HG03025 (cell line): ENCODE data around the gene GADL1.

Source experiments
- ATAC-seq: cut with Tn5 transposase; IDR thresholded peaks from one replicate; pipeline ENCODE4 v1.9.1; 2021; ENCODE audit warnings: mild to moderate bottlenecking, moderate library complexity; ENCODE audit not compliant: unreplicated experiment, low FRiP score

Gene GADL1

GRCh38 chr3:30894521-30895251 lies at the start of gene GADL1:
Gene GADL1 (minus strand): TSS chr3:30894661. CDS start chr3:30894614, 47 bp downstream.
- ATAC-seq, result no peak

GRCh38 chr3:30944124-30944523 lies 49.7 kb upstream of the GADL1 start:
- ATAC-seq, result no peak

- no peak for ATAC-seq
Measured at GRCh38 chr3:30943206-30943605, 48.7 kb upstream of the GADL1 start.

GRCh38 chr3:30941342-30941741 lies 46.9 kb upstream of the GADL1 start:
- no peak for ATAC-seq

- ATAC-seq, result no peak
Measured at GRCh38 chr3:30940740-30941139, 46.3 kb upstream of the GADL1 start.

GRCh38 chr3:30934208-30934550 lies 39.7 kb upstream of the GADL1 start:
- no peak for ATAC-seq

GRCh38 chr3:30933478-30934207 lies 39.2 kb upstream of the GADL1 start:
- no peak for ATAC-seq

GRCh38 chr3:30932513-30933098 lies 38.1 kb upstream of the GADL1 start:
- no peak for ATAC-seq

GRCh38 chr3:30924763-30925162 lies 30.3 kb upstream of the GADL1 start:
- ATAC-seq, result no peak

GRCh38 chr3:30919564-30919963 lies 25.1 kb upstream of the GADL1 start:
- ATAC-seq, result no peak

- ATAC-seq, result no peak
Measured at GRCh38 chr3:30918761-30919160, 24.3 kb upstream of the GADL1 start.

GRCh38 chr3:30915782-30916181 lies 21.3 kb upstream of the GADL1 start:
- ATAC-seq, result no peak

GRCh38 chr3:30914696-30915095 lies 20.2 kb upstream of the GADL1 start:
- ATAC-seq, result no peak

GRCh38 chr3:30913176-30913575 lies 18.7 kb upstream of the GADL1 start:
- no peak for ATAC-seq

GRCh38 chr3:30912301-30912700 lies 17.8 kb upstream of the GADL1 start:
- no peak for ATAC-seq

GRCh38 chr3:30908456-30909037 lies 14.1 kb upstream of the GADL1 start:
- no peak for ATAC-seq

GRCh38 chr3:30904996-30905395 lies 10.5 kb upstream of the GADL1 start:
- no peak for ATAC-seq

- ATAC-seq, result no peak
Measured at GRCh38 chr3:30895329-30895728, 868 bp upstream of the GADL1 start.

- ATAC-seq, result no peak
Measured at GRCh38 chr3:30893678-30894325, 659 bp downstream of the GADL1 start.

GRCh38 chr3:30890907-30891306 lies 3.6 kb downstream of the GADL1 start:
- ATAC-seq, result no peak

GRCh38 chr3:30886888-30887287 lies 7.6 kb downstream of the GADL1 start:
- no peak for ATAC-seq
